ENCODE results near the gene AGAP2.
"Not testable (repeated sequence)": the region's sequence is repeated elsewhere in the genome, so short reads cannot be mapped to it uniquely, and the experiment has no call there.

The AGAP2 gene

DNA sequence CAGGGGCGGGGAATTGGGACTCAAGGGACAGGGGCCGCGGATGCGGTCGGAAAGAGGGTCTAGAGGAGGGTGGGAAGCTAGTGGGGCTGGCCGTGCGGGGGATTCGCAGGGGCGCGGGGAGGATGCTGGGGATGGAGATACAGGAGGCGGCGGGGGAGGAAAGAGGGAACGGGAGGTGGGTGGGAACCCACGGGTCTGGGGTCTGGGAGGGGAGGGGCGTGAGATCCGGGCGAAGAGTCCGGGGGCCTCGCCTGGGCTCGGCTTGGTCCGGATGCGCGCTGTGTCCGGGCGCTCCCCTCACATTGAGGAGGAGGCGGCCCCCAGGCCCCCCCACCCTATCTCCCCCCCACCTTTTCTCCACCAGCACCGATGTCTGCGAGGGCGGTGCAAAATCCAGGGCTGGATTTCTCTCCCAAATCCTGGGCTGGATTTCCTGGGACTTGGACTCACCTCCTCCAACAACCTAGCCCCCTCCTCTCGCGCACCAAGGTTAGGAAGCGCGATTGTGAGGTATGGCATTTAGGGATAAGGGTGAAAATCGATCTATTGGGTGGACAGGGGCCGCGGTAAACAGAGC is at the start of gene AGAP2:
AGAP2 (minus strand) TSS at position 82 of the 577 bp plus-strand sequence. CDS start 496 bp downstream, outside the sequence.
- DNase-seq, result peak in 2 of 14 donors; percentile 10 to 80

DNA sequence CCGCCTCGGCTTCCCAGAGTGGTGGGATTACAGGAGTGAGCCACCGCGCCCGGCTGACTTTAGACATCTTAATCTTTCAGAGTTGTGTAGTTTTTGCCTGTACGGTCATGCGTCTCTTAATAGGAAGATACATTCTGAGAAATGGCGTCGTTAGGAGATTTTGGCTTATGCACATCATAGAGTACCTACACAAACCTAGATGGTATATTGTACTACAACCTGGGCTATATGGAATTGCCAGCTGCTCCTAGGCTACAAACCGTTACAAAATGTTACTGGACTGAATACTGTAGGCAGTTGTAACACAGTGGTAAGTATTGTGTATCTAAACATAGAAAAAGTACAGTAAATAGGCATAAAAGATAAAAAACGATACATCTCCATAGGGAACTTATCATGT is 45.3 kb upstream of the AGAP2 start:
- DNase-seq, result no peak

DNA sequence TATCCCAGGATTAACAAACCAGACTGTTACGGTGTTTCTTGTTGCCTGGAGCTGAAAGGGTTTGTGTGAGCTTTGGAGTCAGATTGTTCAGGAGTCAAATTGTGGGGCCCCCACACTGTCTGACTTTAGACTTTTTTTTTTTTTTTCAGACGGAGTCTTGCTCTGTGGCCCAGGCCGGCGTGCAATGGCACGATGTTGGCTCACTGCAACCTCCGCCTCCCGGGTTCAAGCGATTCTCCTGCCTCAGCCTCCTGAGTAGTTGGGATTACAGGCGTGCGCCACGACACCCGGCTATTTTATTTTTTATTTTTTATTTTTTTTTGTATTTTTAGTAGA is 44.9 kb upstream of the AGAP2 start:
- no peak for DNase-seq

DNA sequence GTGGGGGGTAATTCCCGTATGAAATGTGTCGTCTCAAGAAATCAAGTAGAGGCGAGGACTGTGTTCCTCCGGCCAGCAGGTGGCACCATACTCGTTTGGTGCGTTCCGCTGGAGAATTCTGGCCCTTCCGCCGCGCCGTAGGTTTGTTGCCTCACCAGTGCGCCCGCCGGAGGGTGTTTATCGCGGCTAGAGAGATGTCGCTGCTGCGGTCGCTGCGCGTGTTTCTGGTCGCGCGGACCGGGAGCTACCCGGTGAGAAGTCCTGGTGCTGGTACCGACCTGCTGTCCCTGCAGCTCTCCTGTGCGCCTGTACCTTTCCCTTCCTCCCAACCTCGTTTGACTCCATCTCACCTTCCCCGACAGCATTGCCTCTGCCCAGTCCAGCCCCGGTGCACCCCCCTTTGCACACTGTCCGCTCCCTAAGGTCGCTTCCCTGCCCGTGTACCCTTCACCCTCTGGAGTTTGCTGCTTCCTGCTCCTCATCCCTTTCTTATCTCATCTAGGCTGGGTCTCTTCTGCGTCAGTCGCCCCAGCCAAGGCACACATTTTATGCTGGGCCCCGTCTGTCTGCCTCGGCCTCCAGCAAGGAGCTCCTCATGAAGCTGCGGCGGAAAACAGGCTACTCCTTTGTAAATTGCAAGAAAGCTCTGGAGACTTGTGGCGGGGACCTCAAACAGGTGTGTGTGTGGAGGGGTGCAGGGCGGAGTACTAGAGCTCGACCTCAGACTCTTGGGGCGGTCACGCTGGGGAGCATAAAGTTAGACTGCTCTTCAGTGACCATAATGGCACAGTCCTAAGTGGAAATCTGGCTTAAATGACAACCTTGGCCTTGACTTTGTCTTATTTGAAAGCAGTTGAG is 44.3 kb upstream of the AGAP2 start, which contains the start of gene TSFM:
TSFM (plus strand) TSS at position 180 of the 858 bp plus-strand sequence; CDS start at position 195, 15 bp downstream.
- DNase-seq, result peak; percentile 74 to 95 (median 89)

DNA sequence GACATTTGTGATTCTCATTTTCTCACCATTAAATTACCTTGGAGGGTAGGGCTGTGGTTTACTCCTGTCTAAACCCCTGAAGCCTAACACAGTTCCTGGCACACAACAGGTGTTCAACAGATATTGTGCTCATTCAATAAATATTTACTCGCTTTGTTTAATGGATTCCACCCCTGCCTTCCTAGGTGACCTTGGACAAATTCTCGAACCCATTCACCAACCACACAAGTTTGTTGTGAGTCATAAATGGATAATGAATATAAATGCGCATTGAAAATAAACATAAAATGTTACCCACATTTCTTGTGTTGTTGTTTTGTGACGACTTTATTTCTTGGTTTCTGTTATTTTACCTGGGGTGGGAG is 43.7 kb upstream of the AGAP2 start:
- DNase-seq, result no peak

DNA sequence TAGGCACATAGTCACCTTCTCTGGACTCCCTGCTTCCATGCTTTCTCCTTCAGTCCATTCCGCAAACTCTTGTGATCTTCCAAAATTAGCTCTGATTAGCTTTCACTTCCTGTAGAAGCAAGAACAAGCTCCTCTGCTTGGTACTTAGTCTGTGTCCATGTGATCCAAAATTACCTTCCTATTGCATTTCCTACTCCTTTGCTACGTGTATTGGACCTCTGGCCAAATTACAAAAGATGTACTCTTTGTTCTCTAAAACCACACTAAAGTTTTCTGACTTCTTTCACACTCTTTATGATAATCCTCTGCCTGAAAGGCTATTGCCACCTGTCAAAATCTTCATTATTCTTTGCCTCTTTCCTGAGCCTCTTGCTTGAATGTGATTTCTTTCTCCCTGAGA is 43.3 kb upstream of the AGAP2 start:
- no peak for DNase-seq

DNA sequence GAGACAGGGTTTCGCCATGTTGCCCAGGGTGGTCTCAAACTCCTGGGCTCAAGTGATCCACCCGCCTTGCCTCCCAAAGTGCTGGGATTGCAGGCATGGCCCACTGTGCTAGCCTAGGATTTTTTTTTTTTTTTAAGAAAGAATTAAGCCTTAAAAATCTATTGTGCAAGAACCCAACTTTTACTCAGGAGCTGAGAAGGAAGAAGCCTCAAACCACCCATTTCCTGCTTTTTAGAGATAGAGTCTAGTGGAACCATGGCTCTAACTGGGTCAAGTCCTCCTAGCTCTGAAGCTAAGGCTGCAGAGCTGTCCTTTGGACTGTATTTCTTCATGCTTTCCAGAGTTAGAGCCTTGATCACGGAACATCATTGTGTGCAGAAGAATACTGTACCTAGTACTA is 42.7 kb upstream of the AGAP2 start:
- no peak for DNase-seq

DNA sequence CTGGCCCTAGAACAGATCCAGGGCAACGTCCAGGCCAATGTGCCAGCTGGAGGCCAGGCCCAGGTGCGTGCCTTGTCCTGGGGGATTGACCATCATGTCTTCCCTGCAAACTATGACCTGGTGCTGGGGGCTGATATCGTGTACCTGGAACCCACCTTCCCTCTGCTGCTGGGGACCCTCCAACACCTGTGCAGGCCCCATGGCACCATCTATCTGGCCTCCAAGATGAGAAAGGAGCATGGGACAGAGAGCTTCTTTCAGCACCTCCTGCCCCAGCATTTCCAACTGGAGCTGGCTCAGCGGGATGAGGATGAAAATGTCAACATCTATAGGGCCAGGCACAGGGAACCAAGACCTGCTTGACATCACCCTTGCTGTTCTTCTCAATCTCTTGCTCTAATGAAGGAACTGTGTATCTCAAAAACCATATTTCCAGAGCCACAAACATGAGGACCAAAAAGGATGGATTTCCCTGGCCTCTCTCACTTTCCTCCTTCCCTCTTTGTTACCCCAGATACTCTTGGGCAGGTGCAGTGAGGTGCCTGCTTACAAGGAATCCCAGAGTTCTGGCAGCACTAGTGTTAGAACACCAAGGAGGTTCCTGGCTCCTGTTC is 41.8 kb upstream of the AGAP2 start:
- DNase-seq, result no peak

DNA sequence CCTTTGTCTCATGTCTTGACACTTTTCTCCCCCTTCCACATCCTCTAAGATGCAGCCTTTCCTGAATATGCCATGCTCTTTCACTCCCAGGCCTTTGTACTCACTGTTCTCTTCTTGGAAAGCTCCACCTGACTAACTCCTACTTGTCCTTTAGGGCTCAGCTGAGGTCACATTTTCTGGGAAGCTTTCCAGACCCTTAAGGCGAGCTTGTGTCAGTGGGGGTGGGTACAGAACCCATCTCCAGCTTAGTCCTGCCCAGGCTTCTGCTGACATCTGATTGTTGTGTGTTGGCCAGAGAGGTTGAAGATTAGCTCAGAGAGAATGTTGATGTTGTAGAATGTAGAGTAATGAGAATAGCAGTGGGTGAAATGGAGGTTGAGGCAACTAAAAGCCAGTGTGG is 41.2 kb upstream of the AGAP2 start:
- DNase-seq, result peak in 1 of 14 donors; percentile 19

DNA sequence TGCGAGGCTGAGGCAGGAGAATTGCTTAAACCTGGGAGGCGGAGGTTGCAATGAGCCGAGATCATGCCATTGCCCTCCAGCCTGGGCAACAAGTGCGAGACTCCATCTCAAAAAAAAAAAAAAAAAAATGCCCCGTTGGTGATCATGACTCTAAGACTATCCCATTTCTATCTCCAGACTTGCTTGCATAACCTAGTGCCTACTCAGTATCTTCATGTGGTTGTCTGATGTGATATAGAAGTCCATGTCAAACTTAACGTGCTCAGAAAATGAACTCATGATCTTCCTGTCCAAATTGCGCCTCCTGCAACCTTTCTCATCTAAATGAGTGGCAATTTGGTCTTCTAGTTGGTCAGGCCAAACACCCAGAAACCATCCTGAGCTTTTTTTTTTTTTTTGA is 39.4 kb upstream of the AGAP2 start:
- DNase-seq, result no peak

DNA sequence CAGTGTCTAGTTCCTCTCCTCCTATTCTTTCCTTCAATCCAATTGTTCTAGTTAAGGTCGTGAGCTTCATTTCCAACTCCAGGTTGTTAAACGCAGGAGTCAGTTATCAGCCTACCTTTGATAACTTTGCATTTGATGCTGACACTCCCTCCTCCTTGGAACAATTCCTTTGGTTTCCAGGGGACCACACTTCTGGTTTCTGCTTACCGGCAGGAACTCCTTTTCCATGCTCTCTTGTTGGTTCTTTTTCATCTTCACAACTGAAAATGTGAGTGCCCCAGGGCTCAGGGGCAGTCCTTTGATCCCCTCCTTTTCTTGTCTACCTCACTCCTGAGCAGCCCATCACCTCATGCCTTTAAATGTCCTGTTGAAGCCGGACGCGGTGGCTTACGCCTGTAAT is 38.8 kb upstream of the AGAP2 start:
- no peak for DNase-seq

DNA sequence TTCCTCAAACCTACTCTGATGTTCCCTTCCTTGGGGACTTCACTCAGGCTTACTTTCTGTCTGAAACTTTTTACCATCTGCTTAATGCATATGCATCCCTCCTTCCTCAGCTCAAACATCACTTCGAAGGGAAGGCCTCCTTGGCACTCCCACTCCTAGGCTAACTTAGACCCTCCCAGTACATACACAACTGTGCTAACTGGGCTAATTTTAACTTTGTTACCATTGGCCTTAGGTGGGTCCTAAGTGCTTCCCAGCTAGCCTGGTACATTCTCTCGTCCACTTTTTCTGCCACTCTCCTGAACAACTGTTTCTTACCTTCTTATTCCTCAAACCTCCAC is 37.7 kb upstream of the AGAP2 start:
- no peak for DNase-seq

DNA sequence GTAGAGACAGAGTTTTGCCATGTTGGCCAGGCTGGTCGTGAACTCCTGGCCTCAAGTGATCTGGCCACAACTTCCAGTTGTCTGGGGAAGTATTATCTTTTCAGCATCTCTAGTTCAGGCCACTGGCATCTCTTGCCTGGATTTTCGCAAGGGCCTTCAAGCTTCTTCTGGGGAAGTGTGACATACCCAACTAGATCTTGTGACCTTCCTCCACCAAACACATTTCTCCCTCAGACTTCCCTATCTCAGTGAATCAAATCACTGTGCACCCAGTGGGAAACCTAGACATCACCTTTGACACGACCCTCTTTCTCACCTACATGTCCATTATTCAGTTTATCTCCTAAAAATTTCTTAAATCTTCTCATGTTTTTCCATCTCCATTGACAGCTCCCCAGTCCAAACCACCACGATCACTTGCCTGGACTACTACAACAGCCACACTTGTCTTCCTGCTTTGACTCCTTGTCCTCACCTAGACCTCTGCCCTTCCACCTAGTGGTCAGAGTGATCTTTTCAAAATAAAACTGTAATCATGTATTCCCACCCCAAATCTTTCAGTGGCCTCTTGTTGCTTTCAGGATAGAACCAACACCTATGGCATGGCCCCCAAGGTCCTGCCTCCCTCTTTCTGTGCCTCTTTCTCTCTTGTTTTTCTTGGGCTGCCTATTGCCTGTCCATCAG is 37.2 kb upstream of the AGAP2 start:
- DNase-seq, result no peak

DNA sequence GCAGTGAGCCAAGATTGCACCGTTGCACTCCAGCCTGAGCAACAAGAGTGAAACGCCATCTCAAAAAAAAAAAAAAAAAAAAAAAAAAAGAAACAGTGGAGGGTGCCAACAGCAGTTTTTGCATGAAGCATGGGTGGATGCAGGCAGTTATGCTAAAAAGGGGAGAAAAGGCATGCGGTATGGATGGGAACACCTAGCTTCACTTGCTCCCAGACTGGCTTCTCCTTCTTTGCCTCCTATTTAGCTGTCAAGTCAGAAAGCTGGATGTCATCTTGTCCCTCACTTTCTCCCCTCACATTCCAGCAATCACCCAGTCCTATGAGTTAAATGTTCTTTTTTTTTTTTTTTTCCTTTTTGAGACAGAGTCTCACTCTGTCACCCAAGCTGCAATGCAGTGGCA is 36.5 kb upstream of the AGAP2 start:
- DNase-seq, result no peak

DNA sequence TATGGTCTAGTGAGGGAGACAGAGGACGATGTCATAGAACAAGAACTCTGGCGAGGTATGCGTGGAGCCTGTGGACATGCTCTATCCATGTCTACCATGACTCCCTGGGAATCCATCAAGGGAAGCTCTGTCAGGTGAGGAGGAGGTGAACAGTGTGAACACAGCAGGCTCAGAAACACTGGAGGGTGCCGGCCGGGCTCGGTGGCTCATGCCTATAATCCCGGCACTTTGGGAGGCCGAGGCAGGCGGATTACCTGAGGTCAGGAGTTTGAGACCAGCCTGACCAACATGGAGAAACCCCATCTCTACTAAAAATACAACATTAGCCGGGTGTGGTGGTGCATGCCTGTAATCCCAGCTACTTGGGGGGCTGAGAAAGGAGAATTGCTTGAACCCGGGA is 36.1 kb upstream of the AGAP2 start:
- DNase-seq, result not testable (repeated sequence)

DNA sequence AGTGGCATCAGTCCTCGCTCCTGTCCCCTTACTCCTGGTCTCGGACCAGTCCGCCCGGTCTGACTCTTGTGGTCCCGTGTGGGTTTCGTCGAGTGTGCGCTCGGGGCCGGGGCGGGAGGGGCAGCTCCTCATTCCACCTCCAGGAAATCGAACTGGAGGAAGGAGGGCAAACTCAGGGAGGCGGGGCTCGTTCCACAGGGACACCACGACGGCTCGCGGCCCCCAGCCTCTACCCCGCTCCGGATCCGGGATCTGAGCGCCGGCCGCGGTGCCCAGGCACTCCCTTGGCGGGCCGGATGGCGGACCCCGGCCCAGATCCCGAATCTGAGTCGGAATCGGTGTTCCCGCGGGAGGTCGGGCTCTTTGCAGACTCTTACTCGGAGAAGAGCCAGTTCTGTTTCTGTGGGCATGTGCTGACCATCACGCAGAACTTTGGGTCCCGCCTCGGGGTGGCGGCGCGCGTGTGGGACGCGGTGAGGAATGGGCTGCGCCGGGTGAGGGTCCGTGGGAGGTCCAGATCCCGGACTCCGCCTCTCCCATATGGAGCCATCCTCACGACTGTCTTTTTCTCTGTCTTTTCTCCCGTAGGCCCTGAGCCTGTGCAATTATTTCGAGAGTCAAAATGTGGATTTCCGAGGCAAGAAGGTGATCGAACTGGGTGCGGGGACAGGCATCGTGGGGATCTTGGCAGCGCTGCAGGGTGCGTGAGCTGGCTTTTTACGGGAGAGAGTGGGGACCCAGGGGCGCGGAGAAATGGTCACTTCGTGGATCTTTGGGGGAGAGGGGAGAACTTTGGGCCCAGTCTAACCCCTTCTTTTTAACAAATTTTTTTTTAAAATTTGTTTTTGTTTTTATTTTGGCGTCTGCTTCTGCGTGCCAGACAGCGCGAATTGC is 34.1 kb upstream of the AGAP2 start, which contains the start of gene EEF1AKMT3:
EEF1AKMT3 (plus strand) TSS at position 186 of the 894 bp plus-strand sequence; CDS start at position 297, 111 bp downstream.
- peak in 6 of 14 donors; percentile 52 to 69 (median 60) for DNase-seq

DNA sequence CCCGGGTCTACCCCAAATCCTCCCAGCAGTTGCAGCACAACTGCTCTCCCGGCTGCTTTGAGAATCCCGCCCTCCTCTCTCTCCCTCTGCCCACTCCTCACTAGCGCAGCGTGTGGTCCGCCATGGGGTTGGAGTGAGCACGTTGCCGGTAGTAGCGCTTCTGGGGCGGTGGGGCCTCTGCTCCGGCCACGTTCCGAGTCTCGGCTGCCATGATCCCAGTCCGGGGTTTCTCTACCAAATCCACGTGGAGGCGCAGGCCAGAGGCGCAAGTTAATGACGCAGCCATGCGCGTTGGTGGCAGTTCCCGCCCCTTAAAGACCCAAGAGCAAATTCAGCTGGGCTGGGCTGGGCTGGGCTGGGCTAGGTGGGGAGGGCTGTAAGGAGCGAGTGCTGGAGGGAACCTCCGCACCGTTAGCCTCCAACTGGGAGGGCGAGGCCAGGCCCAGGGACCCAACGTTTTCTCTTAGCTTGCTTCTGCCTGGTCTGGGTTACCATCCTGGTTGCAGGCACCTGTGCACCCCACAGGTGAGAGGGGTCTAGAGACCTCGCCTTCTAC is 33.4 kb upstream of the AGAP2 start, which contains the start of gene METTL1:
METTL1 (minus strand) TSS at position 233 of the 556 bp plus-strand sequence; CDS start at position 211, 22 bp downstream.
- peak; percentile 63 to 94 (median 90) for DNase-seq

DNA sequence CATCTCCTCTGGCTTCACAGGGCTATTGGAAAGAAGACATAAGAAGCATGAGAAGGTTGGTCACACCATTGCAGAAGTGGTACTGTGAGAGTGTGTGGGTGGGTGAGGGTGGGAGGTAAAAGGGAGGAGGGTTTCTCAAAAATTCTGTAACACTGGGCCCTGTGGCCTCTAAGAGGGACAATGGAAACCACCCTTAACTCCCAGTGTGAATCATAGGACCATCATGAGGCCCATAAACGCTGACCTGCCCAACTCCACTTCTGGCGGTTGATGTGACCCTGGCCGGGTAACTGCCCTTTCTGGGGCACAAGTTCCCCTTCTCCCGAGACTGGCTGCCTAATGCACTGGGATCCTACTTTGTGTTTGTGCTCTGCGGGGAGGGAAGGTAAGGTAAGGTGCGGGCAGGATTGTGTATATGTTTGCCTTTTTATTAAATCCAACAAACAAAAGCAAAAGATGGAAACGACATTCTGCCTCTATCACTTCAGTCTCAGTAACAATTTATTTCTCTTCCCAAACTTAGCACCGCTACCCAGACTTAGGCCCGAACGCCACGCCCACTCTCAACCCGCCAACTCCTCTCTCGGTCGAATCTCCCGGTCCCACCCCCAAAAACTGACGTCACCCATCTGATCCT is 32.8 kb upstream of the AGAP2 start:
- DNase-seq, result no peak

DNA sequence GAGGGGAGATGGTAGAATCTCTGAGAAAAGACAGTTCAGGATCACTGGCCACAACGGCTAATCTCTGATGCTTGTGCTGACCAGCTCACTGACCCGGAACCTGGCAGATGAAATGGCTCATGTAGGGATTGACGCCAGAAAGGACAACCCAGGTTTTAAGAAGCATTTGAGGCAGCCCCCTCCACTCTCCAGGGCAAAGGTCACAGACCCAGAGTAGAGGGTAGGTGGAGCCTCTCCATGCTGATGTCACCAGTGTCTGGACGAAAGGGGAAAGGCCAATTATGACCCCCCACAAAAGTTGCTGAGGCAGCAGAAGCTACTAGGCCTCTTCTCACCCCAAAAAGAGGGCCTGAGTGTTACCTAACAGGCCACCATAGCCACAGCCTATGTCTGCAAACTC is 32.2 kb upstream of the AGAP2 start:
- DNase-seq, result no peak

DNA sequence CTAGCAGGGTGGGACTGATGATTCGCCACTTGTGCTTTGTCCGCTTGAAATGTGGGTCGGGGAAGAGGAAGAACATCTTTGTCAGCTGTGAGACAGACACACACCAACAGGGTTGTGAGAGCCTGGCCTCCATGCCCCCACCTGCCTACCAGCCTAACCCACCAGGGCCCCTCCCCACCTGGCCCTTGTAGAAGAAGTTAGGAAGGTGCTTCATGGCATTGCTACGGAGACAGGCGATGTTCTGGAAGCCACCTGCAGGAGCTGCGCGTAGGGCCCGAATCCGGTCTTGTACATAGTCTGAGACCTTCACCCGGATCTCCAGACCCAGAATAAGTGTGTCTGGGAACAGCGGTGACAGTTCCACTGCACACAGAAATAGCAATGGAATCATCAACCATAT is 31.1 kb upstream of the AGAP2 start:
- no peak for DNase-seq

DNA sequence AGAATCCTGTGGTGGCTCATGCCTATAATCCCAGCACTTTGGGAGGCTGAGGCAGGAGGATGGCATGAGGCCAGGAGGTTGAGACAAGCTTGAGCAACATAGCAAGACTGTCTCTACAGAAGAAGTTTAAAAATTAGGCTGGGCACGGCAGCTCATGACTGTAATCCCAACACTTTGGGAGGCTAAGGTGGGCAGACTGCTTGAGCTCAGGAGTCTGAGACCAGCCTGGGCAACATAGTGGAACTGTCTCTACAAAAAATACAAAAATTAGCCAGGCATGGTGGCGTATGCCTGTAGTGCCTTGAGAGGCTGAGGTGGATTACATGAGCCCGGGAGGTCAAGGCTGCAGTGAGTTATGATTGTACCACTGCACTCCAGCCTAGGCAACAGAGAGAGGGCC is 29.3 kb upstream of the AGAP2 start:
- no peak for DNase-seq

Data from C1 segment of cervical spinal cord (tissue), 14 donors.